ENCODE results near the gene TXNRD2.
"Not testable (repeated sequence)": the region's sequence is repeated elsewhere in the genome, so short reads cannot be mapped to it uniquely, and the experiment has no call there.

TXNRD2 gene

DNA sequence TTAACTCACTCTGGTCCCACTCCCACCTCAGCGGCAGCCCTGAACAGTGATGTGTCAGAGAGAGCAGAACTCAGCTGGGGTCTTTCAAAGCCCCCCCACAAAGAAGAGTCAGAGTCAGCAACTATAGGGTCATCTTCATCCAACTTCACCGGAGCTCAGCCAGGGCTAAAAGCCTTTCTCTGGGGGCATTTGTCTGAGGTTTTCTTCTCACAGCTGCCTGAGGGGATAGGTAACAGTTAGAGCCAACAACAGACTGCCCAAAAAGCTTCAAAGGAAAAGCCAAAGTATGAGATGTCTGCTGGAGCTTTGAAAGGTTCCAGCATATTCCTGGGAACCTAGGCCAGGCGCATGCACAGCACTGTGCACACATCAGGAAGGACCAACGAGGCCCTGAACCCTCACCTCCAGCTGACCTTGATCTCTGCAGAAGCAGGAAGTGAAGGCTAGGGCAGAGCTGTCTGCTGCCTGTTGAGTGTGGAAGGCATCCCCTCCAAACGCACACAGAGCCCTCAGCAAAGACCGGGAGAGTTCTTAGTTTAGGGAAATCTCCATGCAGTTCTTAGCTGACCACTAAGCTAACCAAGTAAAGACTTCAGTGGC, 28.2 kb downstream of the TXNRD2 start:
- DNase-seq (ENCODE audit: low spot score), result no peak
- no peak for TF ChIP-seq CTCF (IDR thresholded peaks at IDR 0.05)
- no peak overlapping the region for H3K4me3 ChIP-seq
- no peak overlapping the region for H3K27ac ChIP-seq

DNA sequence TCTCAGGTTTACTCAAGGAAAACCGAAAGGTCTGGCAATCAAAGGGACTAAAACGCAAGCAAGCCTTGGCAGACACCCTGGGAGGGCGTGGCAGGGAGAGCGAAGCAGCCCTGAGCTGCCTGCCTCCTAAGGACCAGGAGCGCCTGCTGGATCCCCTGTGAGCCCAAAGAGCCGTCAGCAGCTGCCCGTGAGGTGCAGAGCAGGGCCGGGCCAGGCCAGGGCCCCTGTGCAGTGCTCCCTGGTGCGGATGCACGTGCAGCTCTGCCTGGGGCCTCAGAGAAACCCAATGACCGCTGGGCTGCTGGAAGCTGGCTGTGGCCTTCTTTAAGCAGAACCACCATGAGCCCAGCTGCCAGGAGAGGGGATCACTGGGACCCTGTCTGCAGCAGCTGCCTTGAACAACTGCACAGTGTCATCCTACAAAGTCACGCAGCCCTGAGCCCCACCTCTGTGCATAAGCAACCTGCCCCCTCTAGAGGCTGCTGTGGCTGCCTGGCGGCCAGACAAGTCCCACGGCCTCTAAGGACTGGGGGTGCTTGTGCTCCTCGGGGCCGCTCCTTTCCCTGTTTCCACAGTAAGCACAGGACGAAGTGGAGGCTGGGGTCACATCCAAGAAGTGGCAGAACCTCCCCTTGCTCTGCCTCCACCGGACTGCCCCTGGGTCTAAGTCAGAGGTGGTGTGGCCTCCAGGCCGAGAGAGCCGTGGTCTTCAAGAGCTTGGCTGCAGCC, 29.2 kb downstream of the TXNRD2 start:
- no peak overlapping the region for H3K4me3 ChIP-seq
- TF ChIP-seq CTCF (IDR thresholded peaks at IDR 0.05), result no peak
- no peak overlapping the region for H3K27ac ChIP-seq
- DNase-seq (ENCODE audit: low spot score), result no peak

GRCh38 chr22:19911540-19912270, 29.9 kb downstream of the TXNRD2 start:
- Histone ChIP-seq H3K4me3 (no peak overlapping the region), H3K27ac (no peak overlapping the region)
- TF ChIP-seq CTCF (IDR thresholded peaks at IDR 0.05), result no peak
- peak; percentile 72 for DNase-seq (ENCODE audit: low spot score)

DNA sequence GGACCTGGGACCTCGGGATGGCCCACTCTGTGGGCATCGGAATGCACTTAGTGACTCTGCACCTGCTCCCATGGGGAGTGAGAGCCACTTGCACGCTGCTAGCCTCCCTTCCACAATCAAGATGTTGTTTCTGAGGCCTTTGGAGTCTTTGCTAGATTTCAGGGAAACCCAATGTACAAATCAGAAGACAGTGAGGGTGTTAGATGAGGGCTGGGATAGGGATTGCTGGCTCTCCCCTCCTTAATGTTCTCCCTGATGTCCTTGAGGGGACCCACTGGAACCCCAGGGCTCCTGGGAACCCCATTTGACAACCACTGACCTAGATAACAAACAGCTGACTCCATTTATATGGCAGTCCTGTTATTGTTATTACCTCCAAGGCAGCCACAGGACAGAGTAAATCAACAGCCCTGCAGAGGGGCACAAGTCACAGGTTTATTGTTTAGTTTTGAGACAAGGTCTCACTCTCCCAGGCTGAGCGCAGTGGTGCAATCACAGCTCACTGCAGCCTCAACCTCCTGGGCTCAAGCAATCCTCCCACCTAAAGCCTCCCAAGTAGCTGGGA, 31.4 kb downstream of the TXNRD2 start:
- TF ChIP-seq CTCF (IDR thresholded peaks at IDR 0.05), result no peak
- no peak overlapping the region for H3K27ac ChIP-seq
- no peak for DNase-seq (ENCODE audit: low spot score)
- no peak overlapping the region for H3K4me3 ChIP-seq

- peak; percentile 87 for TF ChIP-seq CTCF (IDR thresholded peaks at IDR 0.05)
- no peak overlapping the region for H3K4me3 ChIP-seq
- no peak overlapping the region for H3K27ac ChIP-seq
- peak; percentile 82 for DNase-seq (ENCODE audit: low spot score)
Observed at GRCh38 chr22:19909350-19910179, 32.1 kb downstream of the TXNRD2 start.

DNA sequence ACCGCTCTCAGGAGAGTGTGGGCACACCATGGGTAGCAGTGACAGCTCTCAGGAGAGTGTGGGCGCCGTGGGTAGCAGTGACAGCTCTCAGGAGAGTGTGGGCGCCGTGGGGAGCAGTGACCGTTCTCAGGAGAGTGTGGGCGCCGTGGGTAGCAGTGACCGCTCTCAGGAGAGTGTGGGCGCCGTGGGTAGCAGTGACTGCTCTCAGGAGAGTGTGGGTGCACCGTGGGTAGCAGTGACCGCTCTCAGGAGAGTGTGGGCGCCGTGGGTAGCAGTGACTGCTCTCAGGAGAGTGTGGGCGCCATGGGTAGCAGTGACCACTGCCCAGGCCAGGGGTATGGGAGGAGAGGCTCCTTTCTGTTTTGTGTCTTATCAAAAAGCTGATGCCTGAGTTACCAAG, 33.7 kb downstream of the TXNRD2 start:
- DNase-seq (ENCODE audit: low spot score); H3K4me3 ChIP-seq; H3K27ac ChIP-seq: not testable (repeated sequence)

DNA sequence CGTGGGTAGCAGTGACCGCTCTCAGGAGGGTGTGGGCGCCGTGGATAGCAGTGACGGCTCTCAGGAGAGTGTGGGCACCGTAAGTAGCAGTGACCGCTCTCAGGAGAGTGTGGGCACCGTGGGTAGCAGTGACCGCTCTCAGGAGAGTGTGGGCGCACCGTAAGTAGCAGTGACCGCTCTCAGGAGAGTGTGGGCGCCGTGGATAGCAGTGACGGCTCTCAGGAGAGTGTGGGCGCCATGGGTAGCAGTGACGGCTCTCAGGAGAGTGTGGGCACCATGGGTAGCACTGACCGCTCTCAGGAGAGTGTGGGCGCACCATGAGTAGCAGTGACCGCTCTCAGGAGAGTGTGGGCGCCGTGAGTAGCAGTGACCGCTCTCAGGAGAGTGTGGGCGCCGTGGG, 34.8 kb downstream of the TXNRD2 start:
- H3K4me3 ChIP-seq; DNase-seq (ENCODE audit: low spot score); H3K27ac ChIP-seq: not testable (repeated sequence)

Measured in coronary artery (tissue), 2 donors.